Erythroblast (primary cell): ENCODE results near the gene TTC38.

Source experiments
- GATA1 ChIP-seq: IDR thresholded peaks from 2 replicates; pipeline ENCODE4 v1.6.1; 2011; ENCODE audit warnings: low read depth, mild to moderate bottlenecking, control low read depth, low read length, moderate library complexity
- POLR2A ChIP-seq: IDR thresholded peaks from 2 replicates; pipeline ENCODE4 v1.6.1; 2011; ENCODE audit warnings: mild to moderate bottlenecking, low read length

DNA sequence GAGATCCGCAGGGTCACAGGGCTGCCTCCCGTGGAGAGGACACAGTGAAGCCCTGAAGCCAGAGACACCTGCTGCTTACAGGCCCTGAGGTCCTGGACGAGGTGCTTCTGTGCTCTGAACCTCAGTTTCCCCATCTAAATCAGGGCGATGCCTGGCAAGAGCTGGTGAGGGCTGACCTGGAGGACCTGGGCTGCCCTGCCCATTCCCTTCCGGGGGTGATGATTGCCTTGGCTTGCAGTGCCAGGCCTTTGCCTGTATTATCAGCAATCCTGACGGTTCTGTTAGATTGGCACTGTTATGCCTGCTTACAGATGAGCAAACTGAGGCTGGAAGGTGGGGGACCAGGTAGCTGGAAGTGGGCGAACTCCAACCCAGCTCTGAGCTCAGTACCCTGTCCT lies 21.0 kb downstream of the TTC38 start:
- TF ChIP-seq POLR2A (no peak), GATA1 (no peak)
